Measurements from ENCODE around the gene CTSL. TPM values are rescaled to one million over a fixed set of nuclear protein-coding genes. Genes with fewer than 3 reads are reported as not detected.
A peak's percentile ranks its signal among the peaks of the same experiment; 100 is the strongest.

The CTSL gene
- total and polyA plus RNA-seq, 3 donors from 2014 or later = 100 to 185 (median 105) TPM

- H3K27ac ChIP-seq = no peak overlapping the region
- 57 to 70% methylated on average over 7 to 24 of the region's 24 CpGs for WGBS, 2 donors
- intact Hi-C loops (cut with DNase I; ENCODE audit: low total_unique reads) = loop anchor here (10.0 kb wide), 1 partner anchor 131 kb away; no protein-coding TSS in a partner anchor
- no peaks in the 10 kb centered on the region for H3K27me3 ChIP-seq
- no peaks in the 10 kb centered on the region for H3K36me3 ChIP-seq (ENCODE audit: low read depth, missing control alignments)
- H3K9me3 ChIP-seq = no peaks in the 10 kb centered on the region
- TF ChIP-seq CTCF (IDR thresholded peaks at IDR 0.05) = no peak
- peaks cover 15% of the 10 kb centered on the region for H3K4me1 ChIP-seq
- H3K4me3 ChIP-seq = peak overlapping the region; percentile 4 to 12
- no peak for DNase-seq
These were observed 41.9 kb upstream of the CTSL start for GRCh38 chr9:87683751-87684626.

- TF ChIP-seq POLR2A (IDR thresholded peaks at IDR 0.05) = no peak
- peak; percentile 52 to 82 (median 54) for TF ChIP-seq CTCF (IDR thresholded peaks at IDR 0.05)
- no peaks in the 10 kb centered on the region for H3K27me3 ChIP-seq
- H3K36me3 ChIP-seq (ENCODE audit: low read depth, missing control alignments) = no peaks in the 10 kb centered on the region
- no peak overlapping the region for H3K27ac ChIP-seq
- H3K9me3 ChIP-seq = no peaks in the 10 kb centered on the region
- H3K4me3 ChIP-seq = peak overlapping the region; percentile 4 to 12
- 22 to 29% methylated on average over 11 of the region's 11 CpGs for WGBS, 2 donors
- intact Hi-C loops (cut with DNase I; ENCODE audit: low total_unique reads) = loop anchor here (10.0 kb wide), 1 partner anchor 130 kb away; no protein-coding TSS in a partner anchor
- DNase-seq = peak; percentile 74
- peaks cover 15% of the 10 kb centered on the region for H3K4me1 ChIP-seq
These were observed 41.2 kb upstream of the CTSL start for GRCh38 chr9:87684627-87685219.

GRCh38 chr9:87685441-87685840 is 40.5 kb upstream of the CTSL start:
- Histone ChIP-seq H3K27me3 (no peaks in the 10 kb centered on the region), H3K36me3 (ENCODE audit: low read depth, missing control alignments) (no peaks in the 10 kb centered on the region), H3K4me3 (no peak overlapping the region), H3K9me3 (no peaks in the 10 kb centered on the region), H3K27ac (no peak overlapping the region), H3K4me1 (peaks cover 15% of the 10 kb centered on the region)
- intact Hi-C loops (cut with DNase I; ENCODE audit: low total_unique reads) = loop anchor here (10.0 kb wide), 1 partner anchor 129 kb away; no protein-coding TSS in a partner anchor
- DNase-seq = no peak
- WGBS, 2 donors = 78 to 81% methylated on average over 4 of the region's 4 CpGs
- no peak for TF ChIP-seq POLR2A (IDR thresholded peaks at IDR 0.05)
- no peak for TF ChIP-seq CTCF (IDR thresholded peaks at IDR 0.05)

GRCh38 chr9:87685871-87686519 is 39.9 kb upstream of the CTSL start:
- no peak overlapping the region for H3K4me3 ChIP-seq
- 69 to 75% methylated on average over 14 of the region's 14 CpGs for WGBS, 2 donors
- intact Hi-C loops (cut with DNase I; ENCODE audit: low total_unique reads) = loop anchor here (10.0 kb wide), 1 partner anchor 129 kb away; no protein-coding TSS in a partner anchor
- no peaks in the 10 kb centered on the region for H3K9me3 ChIP-seq
- TF ChIP-seq POLR2A (IDR thresholded peaks at IDR 0.05) (no peak), CTCF (IDR thresholded peaks at IDR 0.05) (no peak)
- no peaks in the 10 kb centered on the region for H3K36me3 ChIP-seq (ENCODE audit: low read depth, missing control alignments)
- DNase-seq = no peak
- peaks cover 15% of the 10 kb centered on the region for H3K4me1 ChIP-seq
- no peak overlapping the region for H3K27ac ChIP-seq
- H3K27me3 ChIP-seq = no peaks in the 10 kb centered on the region
